Chondrocyte (in vitro differentiated cells): ENCODE measurements around the gene IGLL5. TPM values are rescaled to one million over a fixed set of nuclear protein-coding genes. Genes with fewer than 3 reads are reported as not detected.
A peak's percentile ranks its signal among the peaks of the same experiment; 100 is the strongest.

Source experiments
- DNase-seq: peaks from one replicate; pipeline ENCODE4 v3.0.0; 2021; ENCODE audit warnings: mixed read lengths, low spot score
- H3K27ac Mint-ChIP-seq: one replicate; pipeline ENCODE4 v1.8.0; 2021; ENCODE audit warnings: mild to moderate bottlenecking, moderate library complexity, mixed read lengths; ENCODE audit not compliant: unreplicated experiment
- H3K27me3 Mint-ChIP-seq: 2 replicates; pipeline ENCODE4 v1.8.0; 2021; ENCODE audit warnings: low read depth, mixed read lengths
- H3K36me3 Mint-ChIP-seq: 2 replicates; pipeline ENCODE4 v1.8.0; 2021; ENCODE audit warnings: low read depth, mixed read lengths
- H3K4me1 Mint-ChIP-seq: 2 replicates; pipeline ENCODE4 v1.8.0; 2021; ENCODE audit warnings: low read depth, mild to moderate bottlenecking, mixed read lengths
- H3K4me3 Mint-ChIP-seq: one replicate; pipeline ENCODE4 v1.8.0; 2021; ENCODE audit warnings: mild to moderate bottlenecking, moderate library complexity, mixed read lengths; ENCODE audit not compliant: unreplicated experiment
- H3K9me3 Mint-ChIP-seq: 2 replicates; pipeline ENCODE4 v1.8.0; 2021; ENCODE audit warnings: low read depth, mixed read lengths
- CTCF ChIP-seq: fragments of 200-600 bp; sonication (generic); IDR thresholded peaks from 2 replicates; pipeline ENCODE4 v1.5.0; 2021; ENCODE audit warnings: antibody characterized with exemption, mild to moderate bottlenecking, moderate library complexity
- total RNA-seq: library from RNA; stranded (reverse); gene quantifications from 3 replicates; pipeline ENCODE4 v1.2.1, GENCODE V29; 2021

Gene IGLL5
- total RNA-seq, 1 donor from 2014 or later, result not detected

GRCh38 chr22:22882033-22882717, 5.4 kb upstream of the IGLL5 start:
- Mint-ChIP-seq H3K9me3 (no peaks in the 10 kb centered on the region), H3K4me3 (no peak overlapping the region), H3K27me3 (peaks cover 36% of the 10 kb centered on the region), H3K27ac (no peak overlapping the region), H3K36me3 (no peaks in the 10 kb centered on the region), H3K4me1 (no peaks in the 10 kb centered on the region)
- no peak for DNase-seq
- TF ChIP-seq CTCF, result no peak

DNA sequence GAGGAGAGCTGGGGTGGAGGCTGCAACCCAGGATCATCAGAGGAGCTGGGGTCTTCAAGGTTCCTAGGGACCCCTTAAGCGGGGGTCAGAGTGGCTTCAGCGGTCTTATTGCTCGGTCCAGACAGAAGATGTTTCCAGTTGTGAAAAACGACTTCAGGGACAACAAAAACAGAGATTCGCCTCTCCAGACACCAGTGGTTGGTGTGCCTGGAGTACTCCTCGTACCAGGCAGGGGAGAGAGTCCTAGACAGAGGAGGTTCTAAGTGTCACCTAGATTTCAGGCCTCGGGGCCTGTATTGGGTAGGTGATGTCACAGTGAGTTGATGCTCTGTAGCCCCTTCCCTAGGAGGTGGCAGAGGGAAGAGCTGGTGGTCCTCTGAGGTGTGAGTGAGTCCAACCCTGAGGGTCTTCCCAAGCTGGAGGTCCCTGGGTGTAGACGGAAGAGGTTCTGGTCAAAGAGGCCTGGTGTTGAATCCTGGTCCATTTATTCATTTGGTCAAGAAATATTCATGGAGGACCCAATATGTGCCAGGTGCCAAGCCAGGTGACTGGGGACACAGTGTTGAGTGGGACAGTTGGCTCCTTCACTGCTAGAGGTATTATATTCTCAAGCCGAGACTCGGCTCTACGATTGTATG, 4.4 kb upstream of the IGLL5 start:
- Mint-ChIP-seq H3K36me3 (no peaks in the 10 kb centered on the region), H3K27me3 (peaks cover 34% of the 10 kb centered on the region), H3K4me3 (no peak overlapping the region), H3K9me3 (no peaks in the 10 kb centered on the region), H3K27ac (no peak overlapping the region), H3K4me1 (no peaks in the 10 kb centered on the region)
- no peak for DNase-seq
- TF ChIP-seq CTCF, result no peak

DNA sequence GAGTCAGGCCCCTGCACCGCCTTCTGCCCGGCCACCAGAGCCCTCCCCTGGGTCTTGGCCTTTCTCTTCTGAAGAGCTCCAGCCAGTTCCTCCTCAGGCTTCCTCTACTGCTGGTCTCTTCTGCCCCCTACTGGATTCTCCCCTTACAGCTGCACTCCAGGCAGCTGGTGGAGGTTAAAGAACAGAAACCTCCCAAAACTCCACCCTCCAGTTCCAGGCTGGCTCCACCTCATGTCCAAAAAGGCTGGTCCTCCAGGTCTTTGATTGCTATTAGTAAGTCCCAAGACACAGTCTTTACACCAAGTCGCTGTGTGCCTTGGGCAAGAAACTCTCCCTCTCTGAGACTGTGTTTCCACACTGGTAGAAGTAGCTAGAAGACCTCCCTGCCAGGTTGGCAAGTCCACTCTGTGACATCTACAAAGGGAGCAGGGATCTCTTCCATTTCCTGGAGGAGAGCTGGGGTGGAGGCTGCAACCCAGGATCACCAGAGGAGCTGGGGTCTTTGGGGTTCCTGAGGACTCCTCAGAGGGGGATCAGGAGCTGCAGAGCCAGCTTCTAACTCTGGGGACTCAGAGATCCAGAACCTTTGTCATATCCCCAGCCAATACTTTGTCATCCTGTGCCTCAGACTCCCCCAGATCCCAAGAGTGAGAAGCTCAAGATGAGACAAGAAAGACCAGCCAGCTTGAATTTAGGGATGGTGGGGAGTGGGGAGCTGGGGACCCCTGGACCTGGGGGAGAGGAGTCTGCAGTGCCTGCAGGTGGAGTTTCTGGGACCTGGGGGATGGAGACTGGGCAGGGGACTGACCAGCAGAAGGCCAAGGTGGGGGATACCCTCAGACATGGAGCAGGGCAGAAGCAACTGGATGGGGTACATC, 3.4 kb upstream of the IGLL5 start:
- Mint-ChIP-seq H3K4me1 (no peaks in the 10 kb centered on the region), H3K27me3 (peaks cover 31% of the 10 kb centered on the region), H3K4me3 (no peak overlapping the region), H3K27ac (no peak overlapping the region), H3K36me3 (no peaks in the 10 kb centered on the region), H3K9me3 (no peaks in the 10 kb centered on the region)
- peak; percentile 75 for TF ChIP-seq CTCF
- no peak for DNase-seq

DNA sequence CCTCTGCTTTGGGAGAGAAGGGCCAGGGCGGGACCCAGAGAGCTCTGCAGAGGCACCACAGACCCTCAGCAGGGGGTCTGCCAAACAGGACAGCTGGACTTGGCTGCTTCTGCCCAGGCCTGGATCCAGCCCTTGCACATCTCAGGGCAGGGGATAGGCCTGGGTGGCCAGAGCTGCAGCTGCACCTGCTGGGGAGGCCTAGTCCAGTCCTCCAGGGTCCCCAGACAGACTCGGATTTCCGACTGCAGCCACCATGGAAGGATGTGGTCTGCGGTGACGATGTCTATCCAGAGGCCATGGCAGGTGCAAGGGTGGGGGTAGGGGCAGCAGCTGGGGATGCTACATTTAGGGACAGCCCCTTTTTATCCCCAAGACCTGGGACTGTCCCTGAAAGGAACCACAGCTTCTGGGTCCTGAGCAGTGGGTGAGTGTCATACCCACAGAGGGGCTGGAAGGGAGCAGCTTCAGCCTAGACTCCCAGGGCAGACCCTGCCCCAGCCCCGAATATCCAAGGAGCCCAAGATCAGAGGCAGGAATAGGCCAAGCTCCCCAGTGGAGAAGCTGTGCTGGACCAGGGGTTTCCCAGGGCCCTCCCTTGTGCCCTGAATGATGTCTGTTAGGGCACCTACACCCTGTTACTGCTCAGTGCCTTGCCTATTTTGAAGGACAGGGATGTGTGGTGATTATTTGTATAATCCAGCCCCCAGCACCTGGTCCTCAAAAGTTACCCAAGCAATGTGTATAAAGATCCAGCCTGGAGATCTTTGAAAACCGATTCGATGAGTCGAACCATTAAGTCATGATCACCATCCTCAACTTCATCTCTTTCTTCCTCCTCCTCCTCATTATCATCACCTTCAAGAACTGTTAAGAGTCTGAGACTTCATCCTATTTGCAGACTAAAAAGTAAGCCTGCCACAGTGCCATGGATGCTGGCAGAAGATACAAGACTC, 2.5 kb upstream of the IGLL5 start:
- Mint-ChIP-seq H3K36me3 (no peaks in the 10 kb centered on the region), H3K27ac (no peak overlapping the region), H3K27me3 (peaks cover 30% of the 10 kb centered on the region), H3K4me1 (no peaks in the 10 kb centered on the region), H3K9me3 (no peaks in the 10 kb centered on the region), H3K4me3 (no peak overlapping the region)
- TF ChIP-seq CTCF, result no peak
- DNase-seq, result no peak
